Stomach (tissue), 4 donors: ENCODE data around the gene TUT1.

ENCODE experiments used
- EP300 ChIP-seq: sonication (generic); formaldehyde crosslinking; IDR thresholded peaks from one replicate; pipeline ENCODE4 v1.6.1; 2017; ENCODE audit warnings: antibody characterized with exemption
- POLR2A ChIP-seq, 4 donors: fragments of 450-650 bp; IDR thresholded peaks; one replicate each; pipeline ENCODE4 v1.6.1; 2016; ENCODE audit warnings: antibody characterized with exemption in 4 of 4, control low read depth in 2 of 4, mild to moderate bottlenecking in 1 of 4, moderate library complexity in 1 of 4
- TF ChIP-seq, protein P1 (sequence below), 7 experiments: fragments of 450-650 bp in 4 of 7; fragments of 200-600 bp in 3 of 7; sonication (generic) in 3 of 7; IDR thresholded peaks; one replicate each; pipeline ENCODE4 v1.5.1; 2016 to 2019; ENCODE audit warnings: antibody characterized with exemption in 7 of 7, control low read depth in 2 of 7, mild to moderate bottlenecking in 1 of 7

DNA sequence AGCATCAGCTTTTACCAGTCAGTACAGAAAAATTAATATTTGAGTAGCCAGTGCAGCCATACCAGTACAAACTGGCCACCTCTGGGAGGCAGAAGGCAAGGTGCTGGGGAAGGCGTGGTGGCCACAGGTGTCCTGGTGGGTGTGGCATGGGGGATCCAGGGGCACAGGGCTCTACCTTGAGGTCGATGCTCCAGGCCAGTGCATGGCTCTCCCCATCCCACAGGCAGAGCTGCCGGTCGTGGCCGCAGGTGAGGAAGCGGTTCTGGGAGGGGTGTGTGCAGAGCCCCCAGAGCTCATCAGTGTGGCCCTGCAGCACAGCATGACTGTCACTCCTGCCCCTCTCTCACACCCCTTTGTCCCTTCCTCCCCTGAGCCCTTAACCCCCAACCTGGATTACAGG is 14.1 kb upstream of the TUT1 start:
- TF ChIP-seq, protein P1, sequence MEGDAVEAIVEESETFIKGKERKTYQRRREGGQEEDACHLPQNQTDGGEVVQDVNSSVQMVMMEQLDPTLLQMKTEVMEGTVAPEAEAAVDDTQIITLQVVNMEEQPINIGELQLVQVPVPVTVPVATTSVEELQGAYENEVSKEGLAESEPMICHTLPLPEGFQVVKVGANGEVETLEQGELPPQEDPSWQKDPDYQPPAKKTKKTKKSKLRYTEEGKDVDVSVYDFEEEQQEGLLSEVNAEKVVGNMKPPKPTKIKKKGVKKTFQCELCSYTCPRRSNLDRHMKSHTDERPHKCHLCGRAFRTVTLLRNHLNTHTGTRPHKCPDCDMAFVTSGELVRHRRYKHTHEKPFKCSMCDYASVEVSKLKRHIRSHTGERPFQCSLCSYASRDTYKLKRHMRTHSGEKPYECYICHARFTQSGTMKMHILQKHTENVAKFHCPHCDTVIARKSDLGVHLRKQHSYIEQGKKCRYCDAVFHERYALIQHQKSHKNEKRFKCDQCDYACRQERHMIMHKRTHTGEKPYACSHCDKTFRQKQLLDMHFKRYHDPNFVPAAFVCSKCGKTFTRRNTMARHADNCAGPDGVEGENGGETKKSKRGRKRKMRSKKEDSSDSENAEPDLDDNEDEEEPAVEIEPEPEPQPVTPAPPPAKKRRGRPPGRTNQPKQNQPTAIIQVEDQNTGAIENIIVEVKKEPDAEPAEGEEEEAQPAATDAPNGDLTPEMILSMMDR (IDR thresholded peaks at IDR 0.05), result no peak
- TF ChIP-seq EP300 (no peak), POLR2A (IDR thresholded peaks at IDR 0.05) (no peak)
